ENCODE data around the gene PSMD1. TPM values are rescaled to one million over a fixed set of nuclear protein-coding genes. Genes with fewer than 3 reads are reported as not detected.

Gene PSMD1
- total RNA-seq, 3 donors from 2014 or later (not counting 1 experiment from before 2014, with no cell fraction given) = 44.1 to 54.9 (median 49.7) TPM

GRCh38 chr2:231047274-231047922 is 9.3 kb upstream of the PSMD1 start:
- intact Hi-C loops (cut with micrococcal nuclease) = no loop called here
- peaks cover 14% of the 10 kb centered on the region for H3K27me3 ChIP-seq (ENCODE audit: control insufficient read depth, insufficient read depth, low read length)
- TF ChIP-seq, protein P1, sequence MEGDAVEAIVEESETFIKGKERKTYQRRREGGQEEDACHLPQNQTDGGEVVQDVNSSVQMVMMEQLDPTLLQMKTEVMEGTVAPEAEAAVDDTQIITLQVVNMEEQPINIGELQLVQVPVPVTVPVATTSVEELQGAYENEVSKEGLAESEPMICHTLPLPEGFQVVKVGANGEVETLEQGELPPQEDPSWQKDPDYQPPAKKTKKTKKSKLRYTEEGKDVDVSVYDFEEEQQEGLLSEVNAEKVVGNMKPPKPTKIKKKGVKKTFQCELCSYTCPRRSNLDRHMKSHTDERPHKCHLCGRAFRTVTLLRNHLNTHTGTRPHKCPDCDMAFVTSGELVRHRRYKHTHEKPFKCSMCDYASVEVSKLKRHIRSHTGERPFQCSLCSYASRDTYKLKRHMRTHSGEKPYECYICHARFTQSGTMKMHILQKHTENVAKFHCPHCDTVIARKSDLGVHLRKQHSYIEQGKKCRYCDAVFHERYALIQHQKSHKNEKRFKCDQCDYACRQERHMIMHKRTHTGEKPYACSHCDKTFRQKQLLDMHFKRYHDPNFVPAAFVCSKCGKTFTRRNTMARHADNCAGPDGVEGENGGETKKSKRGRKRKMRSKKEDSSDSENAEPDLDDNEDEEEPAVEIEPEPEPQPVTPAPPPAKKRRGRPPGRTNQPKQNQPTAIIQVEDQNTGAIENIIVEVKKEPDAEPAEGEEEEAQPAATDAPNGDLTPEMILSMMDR (IDR thresholded peaks at IDR 0.05) = no peak
- Mint-ChIP-seq H3K4me3 (no peak overlapping the region), H3K36me3 (no peaks in the 10 kb centered on the region), H3K4me1 (peaks cover 17 to 24% of the 10 kb centered on the region in 2 donors), H3K27me3 (ENCODE audit: low read depth in 2 of 2) (peaks cover 23% of the 10 kb centered on the region in 2 donors), H3K9me3 (no peaks in the 10 kb centered on the region), H3K27ac (no peak overlapping the region)
- H3K36me3 ChIP-seq (ENCODE audit: control insufficient read depth, insufficient read depth, low read length) = no peaks in the 10 kb centered on the region
- H3K4me1 ChIP-seq (ENCODE audit: control insufficient read depth, insufficient read depth, low read length) = peaks cover 27% of the 10 kb centered on the region
- DNase-seq (no peak), ATAC-seq (no peak)
- WGBS (ENCODE audit: insufficient coverage) = 85% methylated on average over 8 of the region's 8 CpGs
- no peak overlapping the region for H3K4me3 ChIP-seq (ENCODE audit: low read length)
- no peaks in the 10 kb centered on the region for H3K9me3 ChIP-seq (ENCODE audit: control insufficient read depth, insufficient read depth, low read length)
- H3K27ac ChIP-seq (ENCODE audit: low read length) = no peak overlapping the region

- intact Hi-C loops (cut with micrococcal nuclease) = no loop called here
- Histone ChIP-seq H3K9me3 (ENCODE audit: control insufficient read depth, insufficient read depth, low read length) (no peaks in the 10 kb centered on the region), H3K4me3 (ENCODE audit: low read length) (no peak overlapping the region), H3K27ac (ENCODE audit: low read length) (no peak overlapping the region), H3K4me1 (ENCODE audit: control insufficient read depth, insufficient read depth, low read length) (peaks cover 36% of the 10 kb centered on the region), H3K36me3 (ENCODE audit: control insufficient read depth, insufficient read depth, low read length) (no peaks in the 10 kb centered on the region), H3K27me3 (ENCODE audit: control insufficient read depth, insufficient read depth, low read length) (peaks cover 17% of the 10 kb centered on the region)
- peaks cover 25 to 32% of the 10 kb centered on the region in 2 donors for H3K4me1 Mint-ChIP-seq
- H3K4me3 Mint-ChIP-seq = no peak overlapping the region
- H3K36me3 Mint-ChIP-seq = no peaks in the 10 kb centered on the region
- TF ChIP-seq, protein P1 (IDR thresholded peaks at IDR 0.05) = no peak
- peaks cover 24% of the 10 kb centered on the region in 2 donors for H3K27me3 Mint-ChIP-seq (ENCODE audit: low read depth in 2 of 2)
- H3K27ac Mint-ChIP-seq = no peak overlapping the region
- 89% methylated on average over 10 of the region's 10 CpGs for WGBS (ENCODE audit: insufficient coverage)
- no peaks in the 10 kb centered on the region for H3K9me3 Mint-ChIP-seq
- DNase-seq (no peak), ATAC-seq (no peak)
Measured at GRCh38 chr2:231047923-231048915, 8.4 kb upstream of the PSMD1 start.

GRCh38 chr2:231049286-231050017 is 7.2 kb upstream of the PSMD1 start:
- Mint-ChIP-seq H3K4me1 (peaks cover 37 to 43% of the 10 kb centered on the region in 2 donors), H3K27me3 (ENCODE audit: low read depth in 2 of 2) (peaks cover 27 to 36% of the 10 kb centered on the region in 2 donors), H3K4me3 (no peak overlapping the region), H3K36me3 (no peaks in the 10 kb centered on the region), H3K27ac (no peak overlapping the region), H3K9me3 (no peaks in the 10 kb centered on the region)
- ATAC-seq (no peak), DNase-seq (no peak)
- Histone ChIP-seq H3K27me3 (ENCODE audit: control insufficient read depth, insufficient read depth, low read length) (peaks cover 19% of the 10 kb centered on the region), H3K9me3 (ENCODE audit: control insufficient read depth, insufficient read depth, low read length) (no peaks in the 10 kb centered on the region), H3K4me1 (ENCODE audit: control insufficient read depth, insufficient read depth, low read length) (peaks cover 48% of the 10 kb centered on the region), H3K27ac (ENCODE audit: low read length) (no peak overlapping the region), H3K36me3 (ENCODE audit: control insufficient read depth, insufficient read depth, low read length) (no peaks in the 10 kb centered on the region), H3K4me3 (ENCODE audit: low read length) (no peak overlapping the region)
- WGBS (ENCODE audit: insufficient coverage) = 91% methylated on average over 11 of the region's 12 CpGs
- TF ChIP-seq, protein P1 (IDR thresholded peaks at IDR 0.05) = no peak
- intact Hi-C loops (cut with micrococcal nuclease) = loop anchor here (5.0 kb wide), 1 partner anchor 172 kb away; no protein-coding TSS in a partner anchor

Data from natural killer cell (primary cell).